ENCODE measurements around the gene UBE2Q2.
A peak's percentile ranks its signal among the peaks of the same experiment; 100 is the strongest.

The UBE2Q2 gene

DNA sequence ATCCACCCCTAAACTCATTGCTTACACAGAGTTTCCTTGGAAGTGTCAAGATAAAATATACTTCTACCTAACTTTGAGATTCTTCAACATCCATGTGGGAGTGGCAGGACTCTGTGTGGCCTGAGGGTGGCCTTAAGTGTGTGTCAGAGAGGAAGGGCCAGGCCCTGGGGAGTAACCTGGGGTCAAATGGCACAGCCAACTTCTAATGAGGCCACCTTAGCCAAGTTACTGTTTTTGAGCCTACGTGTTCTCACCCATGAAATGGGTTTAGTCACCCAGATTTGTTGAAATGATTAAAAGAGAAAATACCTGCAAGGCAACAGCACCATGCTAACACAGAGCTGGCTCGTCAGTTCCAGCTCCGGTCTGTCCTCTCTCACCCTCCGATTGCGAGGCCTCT lies 28.5 kb upstream of the UBE2Q2 start:
- Mint-ChIP-seq H3K36me3 (ENCODE audit: insufficient read depth) (no peaks in the 10 kb centered on the region), H3K4me3 (no peak overlapping the region), H3K27me3 (no peaks in the 10 kb centered on the region)

DNA sequence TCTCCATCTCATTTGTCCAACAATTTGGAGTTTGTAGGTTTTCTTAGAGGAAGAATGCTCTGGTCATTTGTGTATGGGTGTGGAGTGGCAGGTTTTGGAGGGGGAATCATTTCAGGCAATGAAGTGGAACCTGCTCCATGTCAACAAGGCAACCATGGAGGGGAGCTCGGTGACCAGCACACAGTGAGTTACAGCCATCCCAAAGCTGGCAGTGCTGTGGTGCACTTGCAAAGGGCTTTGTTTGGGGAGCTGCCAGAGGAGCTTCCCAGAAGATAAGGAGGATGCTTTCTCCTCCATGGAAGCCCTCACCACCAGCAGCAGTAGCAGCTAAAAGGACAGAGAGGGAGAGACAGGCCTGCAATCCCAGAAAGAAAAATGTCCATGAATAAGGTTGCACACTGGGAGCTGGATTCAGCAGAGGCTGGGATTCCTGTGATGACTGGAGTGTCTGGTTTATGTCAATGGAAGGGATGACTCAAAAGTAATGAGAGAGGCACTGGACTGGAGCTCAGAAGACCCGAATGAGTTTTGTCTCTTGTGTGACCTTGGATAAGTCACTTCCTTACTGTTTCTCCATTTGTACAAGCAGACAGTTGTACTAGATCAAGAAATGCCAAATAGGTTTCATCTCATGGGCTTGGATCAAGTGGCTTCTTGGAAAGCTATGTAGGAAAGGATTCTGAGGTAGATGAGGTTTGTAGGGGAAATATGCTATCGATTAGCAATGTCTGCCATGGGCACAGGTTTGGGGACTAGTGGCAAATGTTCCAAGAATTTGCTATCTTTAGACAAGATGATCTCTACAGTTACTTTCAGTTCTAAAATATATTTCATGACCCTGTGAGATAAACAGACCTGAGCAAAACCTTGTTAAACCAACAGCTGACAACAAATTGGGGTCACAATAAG lies 27.2 kb upstream of the UBE2Q2 start:
- Mint-ChIP-seq H3K27me3 (no peaks in the 10 kb centered on the region), H3K4me3 (no peak overlapping the region), H3K36me3 (ENCODE audit: insufficient read depth) (no peaks in the 10 kb centered on the region), H3K4me1 (ENCODE audit: low read depth in 2 of 2) (peaks cover 2 to 5% of the 10 kb centered on the region in 2 donors), H3K27ac (no peak overlapping the region), H3K9me3 (no peaks in the 10 kb centered on the region)
- no peak for ATAC-seq (replicated peaks)
- no peak for DNase-seq

More for the DNA sequence above, 28.5 kb upstream of the UBE2Q2 start:
- H3K27ac Mint-ChIP-seq, result no peak overlapping the region
- DNase-seq (no peak), ATAC-seq (replicated peaks) (no peak)
- no peaks in the 10 kb centered on the region for H3K9me3 Mint-ChIP-seq
- H3K4me1 Mint-ChIP-seq (ENCODE audit: low read depth in 2 of 2), result peaks cover 2 to 5% of the 10 kb centered on the region in 2 donors

DNA sequence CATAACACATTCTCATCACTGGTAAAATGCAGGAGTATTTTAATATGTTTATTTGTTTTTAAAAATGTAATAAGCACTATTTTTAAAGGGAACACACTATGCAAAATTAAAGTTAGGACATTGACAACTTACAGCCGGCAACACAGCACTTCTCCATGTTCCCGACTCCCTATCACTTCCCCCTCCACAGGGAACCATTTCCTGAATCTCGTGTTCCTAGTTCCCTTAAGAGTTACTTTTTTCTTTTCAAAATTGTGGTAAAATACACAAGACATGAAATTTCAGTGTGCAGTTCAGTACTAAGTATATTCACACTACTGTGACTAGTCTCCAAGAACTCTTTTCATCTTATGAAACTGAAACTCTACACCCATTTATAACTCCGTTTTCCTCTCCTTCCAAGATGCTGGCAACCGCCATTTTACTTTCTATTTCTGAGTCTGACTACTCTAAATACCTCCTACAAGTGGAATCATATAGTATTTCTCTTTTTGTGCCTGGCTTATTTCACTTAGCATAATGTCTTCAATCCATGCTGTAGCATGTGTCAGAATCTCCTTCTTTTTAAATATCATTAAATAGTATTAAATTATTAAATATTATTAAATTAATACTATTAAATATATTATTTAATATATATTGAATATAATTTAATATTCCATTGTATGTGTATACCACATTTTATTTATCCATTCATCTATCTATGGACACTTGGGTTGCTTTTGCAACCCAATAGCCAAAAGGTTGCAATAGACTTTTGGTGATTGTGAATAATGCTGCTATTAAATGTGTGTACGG lies 25.9 kb upstream of the UBE2Q2 start:
- Mint-ChIP-seq H3K9me3 (no peaks in the 10 kb centered on the region), H3K4me1 (ENCODE audit: low read depth in 2 of 2) (peaks cover 2 to 5% of the 10 kb centered on the region in 2 donors), H3K36me3 (ENCODE audit: insufficient read depth) (no peaks in the 10 kb centered on the region), H3K27me3 (no peaks in the 10 kb centered on the region), H3K27ac (peak overlapping the region in 1 of 2 donors; percentile 5), H3K4me3 (peak overlapping the region in 1 of 2 donors; percentile 40)
- ATAC-seq (replicated peaks) (peak; percentile 40), DNase-seq (no peak)

DNA sequence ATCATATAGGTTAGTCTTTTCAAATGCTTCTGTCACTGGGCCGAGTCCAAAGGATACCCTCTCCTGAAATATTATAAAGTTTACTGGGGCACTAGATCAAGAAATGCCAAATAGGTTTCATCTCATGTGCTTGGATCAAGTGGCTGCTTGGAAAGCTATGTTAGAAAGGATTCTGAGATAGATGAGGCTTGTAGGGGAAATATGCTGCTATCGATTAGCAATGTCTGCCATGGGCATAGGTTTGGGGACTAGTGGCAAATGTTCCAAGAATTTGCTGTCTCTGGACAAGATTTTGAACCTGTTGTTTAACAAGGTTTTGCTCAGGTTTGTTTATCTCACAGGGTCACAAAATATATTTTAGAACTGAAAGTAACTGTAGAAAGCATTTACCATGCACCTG lies 23.0 kb upstream of the UBE2Q2 start:
- ATAC-seq (replicated peaks), result no peak
- no peak overlapping the region for H3K27ac Mint-ChIP-seq

DNA sequence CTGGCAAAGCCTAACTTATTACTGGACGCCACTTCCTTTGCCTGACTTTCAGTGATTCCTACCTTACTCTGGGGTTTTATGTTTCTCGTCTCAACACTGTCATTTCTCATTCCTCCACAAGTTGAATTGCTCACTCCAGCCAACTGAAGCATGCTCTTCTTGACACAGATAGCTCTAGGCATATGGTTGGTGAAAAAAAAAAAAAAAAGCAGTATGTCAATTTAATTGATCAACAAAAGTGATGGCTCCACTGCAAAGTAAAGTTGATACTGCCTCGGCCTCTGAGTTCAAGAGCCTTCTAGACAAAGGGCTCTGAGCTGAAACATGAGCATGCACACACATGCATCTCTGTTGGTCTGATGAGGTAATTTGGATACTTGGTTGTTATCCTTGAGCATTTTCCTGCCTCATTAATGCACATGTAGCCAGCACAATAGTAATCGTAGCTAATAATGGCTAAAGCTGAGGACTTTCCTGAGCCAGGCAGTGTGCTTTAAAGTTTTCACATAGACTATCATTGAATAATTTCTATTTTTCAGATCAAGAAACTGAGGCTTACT lies 21.4 kb upstream of the UBE2Q2 start:
- Mint-ChIP-seq H3K4me3 (no peak overlapping the region), H3K9me3 (no peaks in the 10 kb centered on the region), H3K36me3 (ENCODE audit: insufficient read depth) (no peaks in the 10 kb centered on the region), H3K27ac (no peak overlapping the region), H3K27me3 (peaks cover 11 to 13% of the 10 kb centered on the region in 2 donors), H3K4me1 (ENCODE audit: low read depth in 2 of 2) (peaks cover 2 to 5% of the 10 kb centered on the region in 2 donors)
- no peak for ATAC-seq (replicated peaks)
- no peak for DNase-seq

More for the DNA sequence above, 23.0 kb upstream of the UBE2Q2 start:
- Mint-ChIP-seq H3K4me1 (ENCODE audit: low read depth in 2 of 2) (peaks cover 2 to 5% of the 10 kb centered on the region in 2 donors), H3K27me3 (peaks cover 6 to 10% of the 10 kb centered on the region in 2 donors), H3K9me3 (no peaks in the 10 kb centered on the region), H3K4me3 (no peak overlapping the region), H3K36me3 (ENCODE audit: insufficient read depth) (no peaks in the 10 kb centered on the region)
- no peak for DNase-seq

DNA sequence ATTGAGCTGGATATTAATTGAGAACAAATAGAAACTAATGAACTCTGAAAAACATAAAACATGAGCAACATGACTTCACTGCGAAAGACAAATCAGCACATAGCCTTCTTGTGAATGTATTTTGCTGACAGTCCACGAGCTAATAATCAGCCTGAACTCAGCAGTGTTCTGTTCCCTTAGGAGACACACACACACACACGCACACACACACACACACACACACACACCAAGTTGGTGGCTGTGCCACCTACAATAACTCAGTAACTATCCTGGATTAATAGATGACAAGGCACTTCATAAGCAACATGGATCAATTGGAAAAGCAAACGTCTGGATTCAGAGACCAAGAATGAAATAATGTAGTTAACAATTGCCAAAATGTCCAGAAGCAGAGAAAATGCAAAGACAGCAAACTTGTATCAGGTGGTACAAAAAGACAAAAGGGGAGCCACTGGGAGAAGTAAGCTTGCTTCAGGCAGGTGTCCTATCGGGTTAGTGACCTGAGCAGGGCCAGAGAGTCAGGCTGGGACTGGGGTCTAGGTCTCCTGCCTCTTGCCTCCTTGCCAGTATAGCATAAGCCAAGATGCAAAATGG lies 20.5 kb upstream of the UBE2Q2 start:
- peaks cover 16 to 17% of the 10 kb centered on the region in 2 donors for H3K27me3 Mint-ChIP-seq
- no peaks in the 10 kb centered on the region for H3K9me3 Mint-ChIP-seq
- DNase-seq, result no peak
- ATAC-seq (replicated peaks), result no peak
- no peak overlapping the region for H3K27ac Mint-ChIP-seq
- H3K36me3 Mint-ChIP-seq (ENCODE audit: insufficient read depth), result no peaks in the 10 kb centered on the region
- H3K4me3 Mint-ChIP-seq, result no peak overlapping the region
- H3K4me1 Mint-ChIP-seq (ENCODE audit: low read depth in 2 of 2), result no peaks in the 10 kb centered on the region

GRCh38 chr15:75823860-75824613 lies 19.2 kb upstream of the UBE2Q2 start:
- Mint-ChIP-seq H3K9me3 (no peaks in the 10 kb centered on the region), H3K36me3 (ENCODE audit: insufficient read depth) (no peaks in the 10 kb centered on the region), H3K27ac (no peak overlapping the region), H3K27me3 (peaks cover 16 to 17% of the 10 kb centered on the region in 2 donors), H3K4me3 (no peak overlapping the region), H3K4me1 (ENCODE audit: low read depth in 2 of 2) (no peaks in the 10 kb centered on the region)
- ATAC-seq (replicated peaks) (no peak), DNase-seq (no peak)

DNA sequence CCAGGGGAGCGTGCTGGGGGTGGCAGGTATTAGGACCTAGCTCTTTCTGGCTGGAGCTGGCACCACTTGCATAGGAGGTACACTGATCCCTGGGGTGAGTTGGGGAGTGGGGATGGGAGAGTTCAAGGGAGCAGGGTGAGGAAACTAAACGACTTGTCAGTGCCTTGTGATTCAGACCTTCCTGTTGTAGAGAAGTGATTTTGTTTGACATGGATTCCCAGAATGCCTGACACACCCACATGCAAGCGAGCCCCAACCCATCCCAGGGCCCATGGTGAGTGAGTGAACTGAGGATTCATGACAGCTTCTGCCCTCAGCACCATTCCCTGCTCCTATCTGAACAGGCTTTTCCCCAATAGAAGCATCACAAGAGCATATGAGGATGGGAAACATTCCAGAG lies 15.6 kb upstream of the UBE2Q2 start:
- Mint-ChIP-seq H3K4me3 (no peak overlapping the region), H3K4me1 (ENCODE audit: low read depth in 2 of 2) (no peaks in the 10 kb centered on the region), H3K36me3 (ENCODE audit: insufficient read depth) (no peaks in the 10 kb centered on the region), H3K27me3 (peaks cover 16 to 17% of the 10 kb centered on the region in 2 donors), H3K9me3 (no peaks in the 10 kb centered on the region), H3K27ac (no peak overlapping the region)
- DNase-seq, result no peak
- no peak for ATAC-seq (replicated peaks)

- H3K4me1 Mint-ChIP-seq (ENCODE audit: low read depth in 2 of 2), result no peaks in the 10 kb centered on the region
- no peak overlapping the region for H3K4me3 Mint-ChIP-seq
- no peaks in the 10 kb centered on the region for H3K9me3 Mint-ChIP-seq
- H3K36me3 Mint-ChIP-seq (ENCODE audit: insufficient read depth), result no peaks in the 10 kb centered on the region
- peaks cover 16 to 17% of the 10 kb centered on the region in 2 donors for H3K27me3 Mint-ChIP-seq
- no peak for ATAC-seq (replicated peaks)
- no peak overlapping the region for H3K27ac Mint-ChIP-seq
- no peak for DNase-seq
These were observed 14.8 kb upstream of the UBE2Q2 start for GRCh38 chr15:75828429-75828828.

GRCh38 chr15:75830910-75831805 lies 12.1 kb upstream of the UBE2Q2 start:
- Mint-ChIP-seq H3K9me3 (no peaks in the 10 kb centered on the region), H3K27ac (no peak overlapping the region), H3K36me3 (ENCODE audit: insufficient read depth) (no peaks in the 10 kb centered on the region), H3K27me3 (peaks cover 7 to 10% of the 10 kb centered on the region in 2 donors), H3K4me1 (ENCODE audit: low read depth in 2 of 2) (no peaks in the 10 kb centered on the region), H3K4me3 (no peak overlapping the region)
- DNase-seq (no peak), ATAC-seq (replicated peaks) (no peak)

- Mint-ChIP-seq H3K36me3 (ENCODE audit: insufficient read depth) (no peaks in the 10 kb centered on the region), H3K4me3 (no peak overlapping the region), H3K27me3 (peaks cover 5 to 7% of the 10 kb centered on the region in 2 donors), H3K27ac (no peak overlapping the region), H3K4me1 (ENCODE audit: low read depth in 2 of 2) (no peaks in the 10 kb centered on the region), H3K9me3 (no peaks in the 10 kb centered on the region)
- ATAC-seq (replicated peaks) (no peak), DNase-seq (no peak)
These were observed 11.5 kb upstream of the UBE2Q2 start for GRCh38 chr15:75831806-75832102.

DNA sequence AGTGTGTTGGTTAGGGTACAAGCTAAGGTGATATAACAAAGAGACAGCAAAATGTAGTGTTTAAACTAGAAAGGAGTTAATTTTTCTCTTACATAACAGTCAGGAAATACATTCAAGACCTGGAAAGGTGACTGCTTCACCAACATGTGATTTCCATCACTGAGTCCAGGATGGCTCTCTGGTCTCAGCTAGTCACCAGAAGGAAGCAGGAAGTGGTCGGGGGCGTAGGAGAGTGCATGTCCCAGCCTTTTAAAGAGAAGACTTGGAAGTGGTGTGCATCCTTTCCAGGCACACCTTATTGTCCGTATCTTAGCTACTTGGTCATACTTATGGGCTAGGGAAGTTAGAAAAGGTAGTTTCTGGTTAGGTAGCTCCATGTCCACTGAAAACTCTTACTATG lies 11.1 kb upstream of the UBE2Q2 start:
- Mint-ChIP-seq H3K9me3 (no peaks in the 10 kb centered on the region), H3K36me3 (ENCODE audit: insufficient read depth) (no peaks in the 10 kb centered on the region), H3K4me1 (ENCODE audit: low read depth in 2 of 2) (no peaks in the 10 kb centered on the region), H3K4me3 (no peak overlapping the region), H3K27me3 (peaks cover 1 to 3% of the 10 kb centered on the region in 2 donors), H3K27ac (no peak overlapping the region)
- ATAC-seq (replicated peaks), result no peak
- no peak for DNase-seq
